GM12878 (cell line): ENCODE data around the gene TRAF3. TPM values are rescaled to one million over a fixed set of nuclear protein-coding genes. Genes with fewer than 3 reads are reported as not detected.
A peak's percentile ranks its signal among the peaks of the same experiment; 100 is the strongest.

Experiments used
- ATAC-seq: fragments of 200-7000 bp; cut with Tn5 transposase; 3 replicates; pipeline ENCODE4 v1.9.1; 2020; ENCODE audit warnings: mild to moderate bottlenecking, moderate library complexity
- BruUV-seq: library from RNA; stranded (reverse); fragments of 400-500 nt; replicated peaks from 2 replicates; lab custom pipeline; 2021; lab: Mats Ljungman, UMichigan
- CTCF ChIA-PET: fragments of 300-600 bp; sonication (Branson Sonifier 250); formaldehyde crosslinking; extraction: SDS; loops from one replicate; lab custom pipeline; 2021; ENCODE audit warnings: inconsistent platforms; lab: Yijun Ruan, JAX
- POLR2A ChIA-PET: fragments of 350-600 bp; formaldehyde crosslinking; extraction: SDS; loops from one replicate; lab custom pipeline; 2021; ENCODE audit warnings: inconsistent platforms; lab: Charles Lee
- RAD21 ChIA-PET: fragments of 300-600 bp; sonication (Branson Sonifier 250); formaldehyde crosslinking; loops from one replicate; lab custom pipeline; 2023; ENCODE audit warnings: antibody characterized with exemption; ENCODE audit not compliant: unreplicated experiment; lab: Charles Lee
- SMC1A ChIA-PET: fragments of 300-600 bp; sonication (Branson Sonifier 250); formaldehyde crosslinking; loops from one replicate; lab custom pipeline; 2023; ENCODE audit not compliant: unreplicated experiment, uncharacterized antibody; lab: Charles Lee
- DNase-seq: peaks from one replicate; pipeline ENCODE4 v3.0.0-alpha.2; 2011; ENCODE audit warnings: low read depth, low spot score
- FAIRE-seq: peaks from 3 replicates; lab custom pipeline; 2011; peaks lifted over from hg19 to GRCh38; lab: Jason Lieb, UNC
- H2AFZ ChIP-seq: 2 replicates; pipeline ENCODE4 v1.6.0; 2011; ENCODE audit warnings: low read depth, low read length, control low read depth; ENCODE audit not compliant: control insufficient read depth
- H3K27ac ChIP-seq: 2 replicates; pipeline ENCODE4 v1.5.1; 2011; ENCODE audit warnings: control low read depth; ENCODE audit not compliant: control insufficient read depth, insufficient read depth
- H3K27me3 ChIP-seq, 2 experiments: replicated peaks in 1 of 2; 2 replicates each; pipeline versions ENCODE4 v1.6.0 to v1.6.1; 2011; ENCODE audit warnings: low read length in 1 of 2; ENCODE audit not compliant: control insufficient read depth in 2 of 2, insufficient read depth in 2 of 2
- H3K36me3 ChIP-seq, 2 experiments: 2 replicates each; pipeline ENCODE4 v1.5.1; 2011; ENCODE audit warnings: low read length in 1 of 2; ENCODE audit not compliant: control insufficient read depth in 2 of 2, insufficient read depth in 2 of 2
- H3K4me1 ChIP-seq: 2 replicates; pipeline ENCODE4 v1.6.1; 2011; ENCODE audit warnings: mild to moderate bottlenecking, low read length, moderate library complexity, mixed read lengths; ENCODE audit not compliant: control insufficient read depth, insufficient read depth
- H3K4me2 ChIP-seq: 2 replicates; pipeline ENCODE4 v1.6.0; 2011; ENCODE audit warnings: control low read depth; ENCODE audit not compliant: control insufficient read depth, insufficient read depth
- H3K4me3 ChIP-seq: fragments of 200-600 bp; sonication (generic); 2 replicates; pipeline ENCODE4 v1.5.1; 2016
- H3K79me2 ChIP-seq: 2 replicates; pipeline ENCODE4 v1.6.0; 2011; ENCODE audit warnings: low read length; ENCODE audit not compliant: control insufficient read depth, insufficient read depth
- H3K9ac ChIP-seq: 2 replicates; pipeline ENCODE4 v1.8.0; 2011; ENCODE audit warnings: low read length, control low read depth, mixed read lengths; ENCODE audit not compliant: control insufficient read depth, insufficient read depth
- H3K9me3 ChIP-seq: replicated peaks from 3 replicates; pipeline ENCODE4 v1.5.1; 2011; ENCODE audit warnings: mild to moderate bottlenecking, low read length; ENCODE audit not compliant: control insufficient read depth, insufficient read depth
- H4K20me1 ChIP-seq: 2 replicates; pipeline ENCODE4 v1.6.0; 2011; ENCODE audit not compliant: control insufficient read depth, insufficient read depth
- ATF2 ChIP-seq: IDR thresholded peaks from 2 replicates; pipeline ENCODE4 v1.6.1; 2012; ENCODE audit warnings: low read length, inconsistent platforms
- CEBPB ChIP-seq, 2 experiments: fragments of 150-350 bp in 1 of 2; IDR thresholded peaks; 2 replicates each; pipeline ENCODE4 v1.6.1; 2012 to 2014; ENCODE audit warnings: low read depth in 2 of 2, low read length in 2 of 2, borderline replicate concordance in 1 of 2, inconsistent platforms in 1 of 2
- CHD1 ChIP-seq: IDR thresholded peaks from 2 replicates; pipeline ENCODE4 v1.6.1; 2012; ENCODE audit warnings: low read depth, low read length, improper control_type of control experiment
- EZH2 ChIP-seq: IDR thresholded peaks from 2 replicates; pipeline ENCODE4 v1.6.1; 2012; ENCODE audit warnings: low read depth, mild to moderate bottlenecking, control low read depth, inconsistent platforms, low read length, borderline replicate concordance; ENCODE audit not compliant: control insufficient read depth
- HDAC2 ChIP-seq: fragments of 200-600 bp; sonication (generic); IDR thresholded peaks from 2 replicates; pipeline ENCODE4 v1.6.1; 2017
- KLF5 ChIP-seq: fragments of 450-650 bp; IDR thresholded peaks from 2 replicates; pipeline ENCODE4 v1.6.1; 2014; ENCODE audit warnings: mild to moderate bottlenecking; ENCODE audit not compliant: partially characterized antibody
- MAX ChIP-seq: IDR thresholded peaks from 2 replicates; pipeline ENCODE4 v1.6.1; 2012; ENCODE audit warnings: low read depth, low read length, improper control_type of control experiment
- NKRF ChIP-seq: fragments of 450-650 bp; conservative IDR thresholded peaks from 2 replicates; pipeline ENCODE4 v1.6.1; 2017; ENCODE audit warnings: mild to moderate bottlenecking, moderate library complexity
- PML ChIP-seq: IDR thresholded peaks from 2 replicates; pipeline ENCODE4 v1.6.1; 2012; ENCODE audit warnings: low read length, inconsistent platforms
- POLR2AphosphoS2 ChIP-seq: IDR thresholded peaks from 2 replicates; pipeline ENCODE4 v1.6.1; 2011; ENCODE audit warnings: low read depth, mild to moderate bottlenecking, low read length, improper control_type of control experiment, moderate library complexity
- RCOR1 ChIP-seq: conservative IDR thresholded peaks from 2 replicates; pipeline ENCODE4 v1.6.1; 2012; ENCODE audit warnings: low read depth, low read length, improper control_type of control experiment
- SIN3A ChIP-seq: IDR thresholded peaks from 2 replicates; pipeline ENCODE4 v1.6.1; 2012; ENCODE audit warnings: low read depth, low read length, improper control_type of control experiment
- SIX5 ChIP-seq: IDR thresholded peaks from 2 replicates; pipeline ENCODE4 v1.6.1; 2011; ENCODE audit warnings: mild to moderate bottlenecking, low read depth, low read length, moderate library complexity; ENCODE audit not compliant: severe bottlenecking
- YBX1 ChIP-seq: fragments of 450-650 bp; IDR thresholded peaks from 2 replicates; pipeline ENCODE4 v1.6.1; 2016; ENCODE audit warnings: antibody characterized with exemption
- ZBTB33 ChIP-seq: fragments of 450-650 bp; IDR thresholded peaks from 2 replicates; pipeline ENCODE4 v1.6.1; 2017; ENCODE audit warnings: mild to moderate bottlenecking
- ZNF274 ChIP-seq: IDR thresholded peaks from one replicate; pipeline ENCODE4 v1.8.0; 2011; ENCODE audit not compliant: insufficient read length, insufficient read depth
- WGBS: methylation state at CpG from one replicate; pipeline ENCODE4 v1.1.6; 2016; ENCODE audit warnings: low lambda C conversion rate; ENCODE audit not compliant: insufficient replicate concordance, insufficient coverage; ENCODE audit errors: missing lambda C conversion rate; 5-methylcytosine and 5-hydroxymethylcytosine counted together
- in situ Hi-C: fragments of 300-500 bp; cut with MboI; formaldehyde crosslinking; loops from 9 replicates; pipeline ENCODE4 v1.14.3; 2018; ENCODE audit warnings: mixed read lengths
- intact Hi-C: fragments of 100-400 bp; cut with micrococcal nuclease; formaldehyde crosslinking; loops from one replicate; pipeline ENCODE4 v1.14.2; 2022; ENCODE audit not compliant: unreplicated experiment
- polyA plus RNA-seq, 11 experiments: library from polyadenylated mRNA; depleted of rRNA in 4 of 11; unstranded in 6 of 11; stranded (reverse) in 5 of 11; fragments of >200 nt; fragmentation: Nextera tagmentation in 4 of 11; fragmentation: Illumina TruSeq in 1 of 11; extraction: Ambion mirVana in 4 of 11; extraction: Trizol in 1 of 11; gene quantifications; 1 replicate in 1 of 11; 2 replicates in 10 of 11; pipeline versions ENCODE4 v1.2.1 to v1.2.3, GENCODE V29; 2011 to 2016; ENCODE audit warnings: inconsistent platforms in 2 of 11, missing spikeins in 2 of 11, low read depth in 1 of 11
- total RNA-seq, 4 experiments: library from RNA; depleted of rRNA in 3 of 4; stranded (reverse); fragments of >200 nt in 3 of 4; fragmentation: Illumina TruSeq in 1 of 4; extraction: Trizol in 1 of 4; gene quantifications; 2 replicates each; pipeline versions ENCODE4 v1.2.1 to v1.2.3, GENCODE V29; 2013 to 2021

The TRAF3 gene
- total and polyA plus RNA-seq, 10 of the 15 experiments (the other 5 are each of a cell fraction or from before 2014, with no cell fraction given): 3.0 to 70.1 (median 36.5) TPM

- H3K4me3 ChIP-seq: peak overlapping the region; percentile 90
- peak overlapping the region; percentile 98 for H3K27ac ChIP-seq
- no peak overlapping the region; the same call in 1 of the 2 replicates for H3K4me2 ChIP-seq
- intact Hi-C loops: loop anchor here (5.0 to 10.0 kb wide), 3 partner anchors 124 to 253 kb away; no protein-coding TSS in a partner anchor
- RAD21 ChIA-PET: interaction anchor here (3.8 kb wide), 1 partner anchor 21 kb away, joined by 20 read pairs; no protein-coding TSS in a partner anchor
- peak overlapping the region; percentile 93 for H3K9ac ChIP-seq
- peaks cover 41% of the 10 kb centered on the region for H3K4me1 ChIP-seq
- no peaks in the 10 kb centered on the region for H4K20me1 ChIP-seq
- SMC1A ChIA-PET: interaction anchor here (2.2 kb wide), 1 partner anchor 20 kb away, joined by 12 read pairs; no protein-coding TSS in a partner anchor
- DNase-seq (no peak), ATAC-seq (no peak), FAIRE-seq (no peak)
- POLR2A ChIA-PET: interaction anchor here (0.5 to 1.8 kb wide), 2 partner anchors 29 to 123 kb away, joined by 3 to 7 read pairs; no protein-coding TSS in a partner anchor
- no peaks in the 10 kb centered on the region; the same call in 2 of the 3 replicates for H3K9me3 ChIP-seq
- CTCF ChIA-PET: no interaction called here
- H3K36me3 ChIP-seq: peaks cover 0 to 10% of the 10 kb centered on the region in 2 experiments; a peak in 1 of 4 replicates
- no peak overlapping the region for H2AFZ ChIP-seq
- no peaks in the 10 kb centered on the region for H3K27me3 ChIP-seq
- WGBS: 2% methylated on average over 40 of the region's 98 CpGs
- in situ Hi-C loops: no loop called here
- H3K79me2 ChIP-seq: peaks cover 63% of the 10 kb centered on the region
- BruUV-seq: no TSS peak
- 0 out of 2 replicates have a peak, but pooled peaks have one; percentile 7 for TF ChIP-seq CHD1
- TF ChIP-seq MAX: no peak
- TF ChIP-seq ATF2: no peak
- TF ChIP-seq ZBTB33: no peak
- no peak for TF ChIP-seq SIN3A
- no peak for TF ChIP-seq CEBPB (IDR thresholded peaks at IDR 0.05; ENCODE audit: borderline replicate concordance in 1 of 2, low read depth in 2 of 2, low read length in 2 of 2)
- TF ChIP-seq SIX5: no peak
- no peak for TF ChIP-seq EZH2
- no peak for TF ChIP-seq HDAC2
- no peak for TF ChIP-seq PML
- TF ChIP-seq POLR2AphosphoS2: no peak
- no peak for TF ChIP-seq YBX1
- peak; percentile 62; the same call in 1 of the 2 replicates for TF ChIP-seq NKRF
- TF ChIP-seq ZNF274: no peak
- no peak for TF ChIP-seq RCOR1
- TF ChIP-seq KLF5: no peak
Observed at GRCh38 chr14:102777711-102778337, 575 bp downstream of the TRAF3 start.
